ENCODE measurements around the gene NPIPA1. TPM values are rescaled to one million over a fixed set of nuclear protein-coding genes. Genes with fewer than 3 reads are reported as not detected.
"Not testable (repeated sequence)": the region's sequence is repeated elsewhere in the genome, so short reads cannot be mapped to it uniquely, and the experiment has no call there.

Gene NPIPA1
- total RNA-seq = 10 to 100 TPM; 63.4 to 77.2 (median 67.8) TPM

- not testable (repeated sequence) for TF ChIP-seq CTCF (IDR thresholded peaks at IDR 0.05; ENCODE audit: low read depth)
Observed at GRCh38 chr16:14937143-14937542, at the start of gene NPIPA1. TSS of gene NPIPA1 (plus strand) at chr16:14937443. CDS start at chr16:14937443, 0 bp downstream.

- TF ChIP-seq CTCF (IDR thresholded peaks at IDR 0.05; ENCODE audit: low read depth) = no peak
Observed at GRCh38 chr16:14955546-14956231, 18.4 kb downstream of the NPIPA1 start.

GRCh38 chr16:14957576-14958322 is 20.5 kb downstream of the NPIPA1 start:
- no peak for TF ChIP-seq CTCF (IDR thresholded peaks at IDR 0.05; ENCODE audit: low read depth)

- no peak for TF ChIP-seq CTCF (IDR thresholded peaks at IDR 0.05; ENCODE audit: low read depth)
Observed at GRCh38 chr16:14958323-14958600, 21.0 kb downstream of the NPIPA1 start.

GRCh38 chr16:14958970-14959369 is 21.7 kb downstream of the NPIPA1 start:
- no peak for TF ChIP-seq CTCF (IDR thresholded peaks at IDR 0.05; ENCODE audit: low read depth)

GRCh38 chr16:14961405-14962186 is 24.4 kb downstream of the NPIPA1 start:
- no peak for TF ChIP-seq CTCF (IDR thresholded peaks at IDR 0.05; ENCODE audit: low read depth)

All from subcutaneous adipose tissue (tissue), 4 donors.